GM21786 (cell line): ENCODE data around the gene CCDC160.

Source experiments
- ATAC-seq: cut with Tn5 transposase; IDR thresholded peaks from one replicate; pipeline ENCODE4 v1.9.1; 2021; ENCODE audit not compliant: unreplicated experiment

The CCDC160 gene

DNA sequence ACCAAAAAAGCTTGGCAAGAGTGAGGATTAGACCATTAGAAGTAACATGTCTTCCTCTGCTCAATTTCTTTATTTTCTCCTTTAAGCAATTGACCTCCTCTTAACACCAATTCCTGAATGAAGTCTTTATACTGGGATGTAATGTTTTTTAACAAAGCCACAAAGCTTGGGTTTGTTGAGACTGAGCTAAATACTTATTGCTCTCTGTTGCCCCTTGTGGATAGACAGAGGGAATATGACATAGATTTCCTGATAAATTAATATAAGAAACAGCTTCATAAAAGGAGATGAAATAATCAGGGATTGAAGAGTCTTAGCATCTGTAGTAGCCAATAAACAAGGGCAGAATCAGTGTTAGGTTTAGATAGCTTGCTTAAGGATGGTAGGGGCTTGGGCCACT, 57.6 kb downstream of the CCDC160 start:
- ATAC-seq = no peak
